Stomach smooth muscle (tissue), 2 donors: ENCODE data around the gene DNAI7.
A peak's percentile ranks its signal among the peaks of the same experiment; 100 is the strongest.

Experiments used
- H3K27ac ChIP-seq: one replicate; pipeline ENCODE4 v1.7.0; 2013; ENCODE audit warnings: mild to moderate bottlenecking, low read length, inconsistent platforms
- H3K27me3 ChIP-seq, 2 donors: one replicate each; pipeline ENCODE4 v1.7.0; 2013; ENCODE audit warnings: low read length in 2 of 2; ENCODE audit not compliant: insufficient read depth in 2 of 2, control insufficient read depth in 1 of 2
- H3K36me3 ChIP-seq, 2 donors: one replicate each; pipeline ENCODE4 v1.7.0; 2013; ENCODE audit warnings: low read length in 2 of 2; ENCODE audit not compliant: control insufficient read depth in 2 of 2, insufficient read depth in 2 of 2
- H3K4me1 ChIP-seq: one replicate; pipeline ENCODE4 v1.7.0; 2013; ENCODE audit warnings: low read length; ENCODE audit not compliant: control insufficient read depth, insufficient read depth
- H3K4me3 ChIP-seq, 2 donors: one replicate each; pipeline ENCODE4 v1.7.0; 2013; ENCODE audit warnings: low read length in 2 of 2
- H3K9ac ChIP-seq, 2 donors: one replicate each; pipeline ENCODE4 v1.7.0; 2013; ENCODE audit warnings: low read length in 2 of 2, mild to moderate bottlenecking in 1 of 2
- H3K9me3 ChIP-seq, 2 donors: one replicate each; pipeline ENCODE4 v1.7.0; 2013; ENCODE audit warnings: low read length in 2 of 2; ENCODE audit not compliant: control insufficient read depth in 2 of 2
- donor health status: healthy.
- donor health status: Pancreatic carcinoma.

DNAI7 gene

DNA sequence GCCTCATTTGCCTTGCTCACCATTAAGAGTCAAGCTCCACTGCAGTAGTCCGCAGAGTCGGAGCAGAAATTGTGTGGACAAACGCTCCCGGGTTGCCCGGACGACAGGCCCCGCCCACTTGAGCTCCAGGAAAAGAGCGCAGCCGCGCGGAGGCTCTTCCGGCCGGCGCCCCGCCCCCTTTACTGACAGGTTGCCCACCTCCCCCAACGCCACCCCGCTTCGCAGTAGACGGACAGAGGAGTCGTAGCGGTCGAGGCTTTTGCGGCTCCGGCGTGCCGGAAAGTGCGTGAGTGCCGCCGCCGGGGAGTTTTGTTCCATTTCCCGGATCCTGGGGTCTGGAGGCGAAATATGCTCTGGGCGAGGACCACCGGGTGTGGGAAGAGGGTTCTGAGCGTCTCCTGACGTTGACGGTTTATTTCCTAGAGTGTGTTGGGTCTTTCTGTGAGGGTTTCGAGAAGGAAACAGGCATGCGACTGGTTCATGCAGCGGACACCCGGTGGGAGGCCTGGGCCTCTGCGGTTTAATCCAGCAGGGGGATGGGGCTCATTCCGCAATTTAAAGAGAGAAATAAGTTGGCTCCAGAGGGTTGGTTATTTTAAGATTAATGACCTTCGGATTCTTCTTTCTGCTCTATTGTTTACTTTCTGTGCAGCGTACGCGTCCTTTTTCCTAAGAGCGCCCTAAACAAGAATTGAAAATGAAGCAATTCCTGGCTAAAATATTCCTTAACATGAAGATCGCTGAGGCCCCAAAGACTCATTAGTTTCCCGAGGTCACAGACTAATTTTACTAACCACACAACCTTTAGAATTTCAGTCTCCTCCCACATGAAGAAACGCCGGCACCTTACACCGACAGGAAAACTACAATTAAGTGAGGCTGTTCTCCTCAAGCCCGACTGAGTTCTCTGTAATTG lies at the start of gene DNAI7, which contains the start of gene ETFRF1:
Gene DNAI7 (minus strand): TSS at position 105 of the 916 bp plus-strand sequence. CDS start 82 bp downstream, at position 23.
Gene ETFRF1 (plus strand): TSS at position 182 of the 916 bp plus-strand sequence. CDS start 8,720 bp downstream, outside the sequence.
- Histone ChIP-seq H3K36me3 (peaks cover 0 to 2% of the 10 kb centered on the region in 2 donors), H3K4me3 (peak within 1 kb of the TSS; percentile 91 to 96), H3K9ac (peak within 1 kb of the TSS; percentile 89 to 97), H3K9me3 (no peaks in the 10 kb centered on the region), H3K27me3 (no peaks in the 10 kb centered on the region), H3K27ac (peak within 1 kb of the TSS; percentile 95), H3K4me1 (peaks cover 9% of the 10 kb centered on the region)

DNA sequence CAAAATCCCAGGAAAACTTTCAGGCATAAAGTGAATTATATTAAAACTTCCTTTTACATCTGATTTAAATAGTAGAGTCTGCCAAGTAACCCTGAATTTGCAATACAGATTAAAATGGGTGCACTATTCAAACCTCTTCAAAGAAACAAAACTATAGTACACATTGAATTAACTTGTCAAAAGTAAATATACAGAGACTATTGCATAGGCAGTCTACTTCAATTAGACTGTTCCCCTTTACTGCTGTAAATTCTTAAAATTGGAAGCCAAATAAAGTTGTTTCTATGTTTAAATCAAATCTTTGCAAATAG lies 48.7 kb upstream of the DNAI7 start:
- no peaks in the 10 kb centered on the region for H3K27me3 ChIP-seq
- H3K4me1 ChIP-seq = no peaks in the 10 kb centered on the region
- H3K9ac ChIP-seq = no peak overlapping the region
- no peak overlapping the region for H3K4me3 ChIP-seq
- H3K27ac ChIP-seq = no peak overlapping the region
- no peaks in the 10 kb centered on the region for H3K36me3 ChIP-seq
- no peaks in the 10 kb centered on the region for H3K9me3 ChIP-seq

DNA sequence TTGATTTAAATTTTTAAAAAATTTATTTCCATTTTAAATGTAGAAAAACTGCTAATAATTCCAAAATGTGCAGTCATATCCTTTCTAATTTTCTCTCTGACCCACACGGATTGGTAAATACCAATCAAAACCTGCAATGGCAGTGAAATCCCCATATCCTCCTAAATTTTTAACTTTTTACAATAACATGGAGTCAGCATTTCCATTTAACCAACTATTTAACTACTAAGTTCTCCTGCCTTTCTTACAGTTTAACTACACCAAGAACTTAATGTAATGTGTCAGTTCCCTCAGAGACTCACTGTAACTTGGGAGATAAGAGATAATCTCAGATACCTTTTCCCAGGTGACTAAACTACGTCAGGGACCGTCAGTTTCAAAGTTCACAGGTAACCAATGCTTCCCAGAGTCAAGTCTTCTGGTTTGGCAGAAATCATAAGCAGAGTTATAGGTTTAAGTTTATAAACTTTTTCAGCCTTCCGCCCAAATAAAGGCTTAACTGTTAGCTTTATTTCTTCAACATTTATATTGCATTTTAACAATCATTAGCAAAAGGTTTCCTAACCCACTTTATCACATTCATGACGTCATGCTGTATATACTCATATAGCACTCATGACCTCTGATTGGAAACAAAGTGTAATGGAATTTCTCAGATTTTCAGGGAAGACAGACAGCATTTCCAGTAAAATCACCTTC lies 48.2 kb upstream of the DNAI7 start:
- Histone ChIP-seq H3K27ac (no peak overlapping the region), H3K9me3 (no peaks in the 10 kb centered on the region), H3K9ac (no peak overlapping the region), H3K4me1 (no peaks in the 10 kb centered on the region), H3K4me3 (no peak overlapping the region), H3K27me3 (no peaks in the 10 kb centered on the region), H3K36me3 (no peaks in the 10 kb centered on the region)

- H3K27ac ChIP-seq = no peak overlapping the region
- no peaks in the 10 kb centered on the region for H3K27me3 ChIP-seq
- H3K4me1 ChIP-seq = no peaks in the 10 kb centered on the region
- no peak overlapping the region for H3K9ac ChIP-seq
- no peaks in the 10 kb centered on the region for H3K9me3 ChIP-seq
- H3K4me3 ChIP-seq = no peak overlapping the region
- peaks cover 0 to 3% of the 10 kb centered on the region in 2 donors for H3K36me3 ChIP-seq
Measured at GRCh38 chr12:25241167-25242020, 46.4 kb upstream of the DNAI7 start.

DNA sequence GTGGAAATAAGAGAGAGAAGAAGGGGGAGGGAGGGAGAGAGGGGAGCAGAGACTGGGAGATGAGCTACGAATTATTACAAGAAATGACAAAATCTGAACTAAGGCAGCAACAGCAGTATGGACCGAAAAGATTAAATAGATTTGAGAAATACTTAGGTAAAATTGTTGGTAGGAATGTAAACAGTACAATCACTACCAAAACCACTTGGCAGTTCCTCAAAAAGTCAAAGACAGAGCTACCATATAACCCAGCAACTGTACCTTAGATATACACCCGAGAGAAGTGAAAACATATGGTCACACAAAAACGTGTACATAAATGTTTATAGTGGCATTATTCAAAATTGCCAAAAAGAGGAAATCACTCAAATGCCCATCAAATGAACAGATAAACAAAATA lies 41.7 kb upstream of the DNAI7 start:
- Histone ChIP-seq H3K9me3 (no peaks in the 10 kb centered on the region), H3K27me3 (no peaks in the 10 kb centered on the region), H3K9ac (no peak overlapping the region), H3K4me1 (no peaks in the 10 kb centered on the region), H3K4me3 (no peak overlapping the region), H3K36me3 (peaks cover 3 to 4% of the 10 kb centered on the region in 2 donors), H3K27ac (no peak overlapping the region)

- no peak overlapping the region for H3K27ac ChIP-seq
- no peaks in the 10 kb centered on the region for H3K9me3 ChIP-seq
- no peaks in the 10 kb centered on the region for H3K27me3 ChIP-seq
- no peak overlapping the region for H3K9ac ChIP-seq
- no peak overlapping the region for H3K4me3 ChIP-seq
- H3K36me3 ChIP-seq = peaks cover 3 to 4% of the 10 kb centered on the region in 2 donors
- H3K4me1 ChIP-seq = no peaks in the 10 kb centered on the region
Measured at GRCh38 chr12:25236190-25236589, 41.2 kb upstream of the DNAI7 start.

DNA sequence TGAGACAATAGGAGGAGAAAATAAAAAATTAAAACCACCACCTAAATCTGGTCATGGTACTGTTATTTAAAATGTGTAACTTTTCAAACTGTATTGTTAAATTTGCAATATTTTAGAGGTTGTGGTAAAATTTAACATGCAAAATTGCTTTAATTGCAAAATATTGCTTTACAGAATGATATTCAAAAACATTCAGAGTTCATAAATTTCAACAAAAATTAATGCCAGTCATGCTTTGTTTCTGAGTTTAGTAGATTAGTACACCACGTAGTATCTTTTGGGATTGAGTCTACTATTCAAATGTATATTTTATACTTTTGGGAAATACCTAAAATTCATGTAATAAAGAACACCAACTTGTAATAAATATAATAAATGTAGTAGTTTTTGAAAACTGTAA lies 18.4 kb upstream of the DNAI7 start:
- Histone ChIP-seq H3K9ac (no peak overlapping the region), H3K27ac (no peak overlapping the region), H3K4me3 (no peak overlapping the region), H3K9me3 (no peaks in the 10 kb centered on the region), H3K27me3 (no peaks in the 10 kb centered on the region), H3K4me1 (no peaks in the 10 kb centered on the region), H3K36me3 (peaks cover 0 to 9% of the 10 kb centered on the region in 2 donors)

DNA sequence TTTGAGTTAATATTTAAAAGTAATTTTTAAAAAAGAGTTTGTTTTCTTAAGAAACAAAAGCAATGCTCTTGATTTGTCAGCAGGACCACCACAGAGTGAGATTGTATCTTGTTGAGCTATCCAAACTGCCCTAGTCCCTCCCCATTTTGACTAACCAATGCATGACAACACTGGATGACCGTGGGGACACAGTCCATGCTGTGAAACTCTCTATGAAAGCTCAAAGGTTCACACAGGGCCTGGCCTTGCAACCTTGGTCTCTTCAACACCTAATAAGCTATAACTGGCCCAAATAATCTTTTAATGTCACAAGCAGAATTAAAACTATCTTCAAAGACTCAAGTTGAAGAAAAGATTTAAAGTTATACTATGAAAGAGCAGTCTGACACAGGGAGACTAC lies 13.6 kb upstream of the DNAI7 start:
- H3K36me3 ChIP-seq = peaks cover 0 to 32% of the 10 kb centered on the region in 2 donors

GRCh38 chr12:25207846-25208245 lies 12.9 kb upstream of the DNAI7 start:
- Histone ChIP-seq H3K4me3 (no peak overlapping the region), H3K36me3 (peaks cover 2 to 32% of the 10 kb centered on the region in 2 donors), H3K4me1 (no peaks in the 10 kb centered on the region), H3K9ac (no peak overlapping the region), H3K27ac (no peak overlapping the region), H3K9me3 (no peaks in the 10 kb centered on the region), H3K27me3 (no peaks in the 10 kb centered on the region)

More for the DNA sequence above, 13.6 kb upstream of the DNAI7 start:
- Histone ChIP-seq H3K9me3 (no peaks in the 10 kb centered on the region), H3K27ac (no peak overlapping the region), H3K4me3 (no peak overlapping the region), H3K27me3 (no peaks in the 10 kb centered on the region), H3K4me1 (no peaks in the 10 kb centered on the region), H3K9ac (no peak overlapping the region)

DNA sequence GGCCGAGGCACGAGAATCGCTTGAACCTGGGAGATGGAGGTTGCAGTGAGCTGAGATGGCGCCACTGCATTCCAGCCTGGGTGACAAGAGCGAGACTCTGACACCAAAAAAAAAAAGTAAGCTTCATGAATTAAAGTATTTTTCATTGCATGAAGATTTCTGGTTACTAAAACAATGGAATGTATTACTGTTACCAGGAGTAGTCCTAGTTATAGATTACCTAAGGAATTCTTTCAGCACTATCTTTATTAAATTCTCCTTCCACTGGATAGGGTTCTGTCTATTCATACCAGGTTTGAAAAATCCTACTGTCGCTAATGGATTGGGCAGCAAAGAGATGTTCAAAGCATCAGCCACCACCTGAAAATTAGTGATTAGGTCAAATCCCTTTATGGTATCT lies 12.5 kb upstream of the DNAI7 start:
- Histone ChIP-seq H3K27ac (no peak overlapping the region), H3K9ac (no peak overlapping the region), H3K36me3 (peaks cover 2 to 32% of the 10 kb centered on the region in 2 donors), H3K4me3 (no peak overlapping the region), H3K27me3 (no peaks in the 10 kb centered on the region), H3K4me1 (no peaks in the 10 kb centered on the region), H3K9me3 (no peaks in the 10 kb centered on the region)
